ENCODE measurements around the gene TDRD9.

TDRD9 gene

DNA sequence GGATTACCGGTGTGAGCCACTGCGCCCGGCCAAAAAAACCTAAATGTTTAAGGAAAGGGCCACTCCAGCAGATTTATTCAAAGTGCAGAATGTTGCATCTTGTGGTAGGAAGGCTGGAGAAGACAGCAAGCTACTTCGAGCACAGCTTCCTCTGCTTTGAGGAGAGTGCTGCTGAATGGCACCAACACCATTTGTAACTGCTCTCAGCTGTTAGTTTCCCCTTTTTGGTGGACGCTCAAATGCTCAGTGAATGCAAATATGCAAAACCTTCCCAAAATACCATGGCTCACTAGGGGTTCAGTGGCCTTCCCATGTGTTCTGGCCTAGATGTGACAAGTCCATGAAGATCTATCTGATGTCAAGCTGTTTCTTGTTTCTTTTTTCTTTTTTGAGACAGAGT is 2.9 kb upstream of the TDRD9 start:
- DNase-seq = no peak

DNA sequence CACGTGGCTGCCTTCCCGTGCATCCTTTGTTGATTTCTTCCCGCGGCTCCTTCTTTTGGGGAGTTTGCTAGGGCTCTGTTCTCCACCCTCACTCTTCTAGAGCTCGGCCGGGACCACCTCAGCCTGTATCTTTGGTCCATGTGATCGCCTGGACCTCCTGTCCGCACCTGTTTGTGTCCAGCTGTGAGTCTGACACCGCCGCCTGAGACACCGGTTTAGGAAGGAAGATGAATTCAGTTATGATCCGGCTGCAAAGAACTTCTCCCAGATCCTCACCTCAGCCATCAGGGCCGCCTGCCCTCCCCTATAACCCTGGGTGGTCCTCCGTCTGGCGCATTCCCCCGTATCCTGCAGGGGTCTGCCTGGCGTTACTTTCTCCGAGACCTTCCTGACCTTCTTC is 690 bp upstream of the TDRD9 start:
- DNase-seq = no peak

DNA sequence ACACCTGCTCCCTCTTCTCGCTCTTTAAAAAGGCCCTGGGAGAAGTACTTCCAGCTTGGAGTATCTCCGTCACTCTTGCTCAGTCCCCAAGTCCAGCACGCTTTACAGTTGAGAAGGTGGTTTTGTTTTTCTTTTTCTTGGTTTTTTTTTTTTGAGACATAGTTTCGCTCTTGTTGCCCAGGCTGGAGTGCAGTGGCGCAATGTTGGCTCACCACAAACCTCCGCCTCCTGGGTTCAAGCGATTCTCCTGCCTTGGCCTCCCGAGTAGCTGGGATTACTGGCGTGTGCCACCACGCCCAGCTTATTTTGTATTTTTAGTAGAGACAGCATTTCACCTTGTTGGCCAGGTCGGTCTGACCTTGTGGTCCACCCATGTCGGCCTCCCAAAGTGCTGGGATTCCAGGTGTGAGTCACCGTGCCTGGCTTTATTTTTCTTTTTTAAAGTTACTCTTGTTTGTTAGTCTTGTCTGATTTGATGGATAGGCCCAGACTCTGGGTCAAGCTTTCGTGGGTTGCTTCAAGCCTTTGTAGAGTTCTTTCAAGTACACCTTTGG is 1.9 kb downstream of the TDRD9 start:
- no peak for DNase-seq

DNA sequence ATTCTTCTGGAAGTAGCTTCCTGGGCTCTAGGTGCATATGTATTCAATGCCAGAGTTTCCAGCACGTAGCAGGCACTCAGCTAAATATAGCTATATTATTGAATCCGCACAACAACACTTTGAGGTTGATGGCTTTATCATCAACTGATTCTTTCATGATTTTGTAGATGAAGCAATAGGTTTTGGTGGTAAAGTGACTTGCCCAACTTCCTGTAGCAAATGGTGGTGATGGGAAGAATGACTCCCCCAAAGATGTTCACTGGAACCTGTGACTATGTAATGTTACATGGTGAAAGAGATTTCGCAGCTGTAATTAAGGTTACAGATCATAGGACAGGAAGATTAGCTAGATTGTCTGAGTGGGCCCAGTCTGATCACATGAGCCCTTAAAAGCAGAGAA is 3.2 kb downstream of the TDRD9 start:
- DNase-seq = no peak

DNA sequence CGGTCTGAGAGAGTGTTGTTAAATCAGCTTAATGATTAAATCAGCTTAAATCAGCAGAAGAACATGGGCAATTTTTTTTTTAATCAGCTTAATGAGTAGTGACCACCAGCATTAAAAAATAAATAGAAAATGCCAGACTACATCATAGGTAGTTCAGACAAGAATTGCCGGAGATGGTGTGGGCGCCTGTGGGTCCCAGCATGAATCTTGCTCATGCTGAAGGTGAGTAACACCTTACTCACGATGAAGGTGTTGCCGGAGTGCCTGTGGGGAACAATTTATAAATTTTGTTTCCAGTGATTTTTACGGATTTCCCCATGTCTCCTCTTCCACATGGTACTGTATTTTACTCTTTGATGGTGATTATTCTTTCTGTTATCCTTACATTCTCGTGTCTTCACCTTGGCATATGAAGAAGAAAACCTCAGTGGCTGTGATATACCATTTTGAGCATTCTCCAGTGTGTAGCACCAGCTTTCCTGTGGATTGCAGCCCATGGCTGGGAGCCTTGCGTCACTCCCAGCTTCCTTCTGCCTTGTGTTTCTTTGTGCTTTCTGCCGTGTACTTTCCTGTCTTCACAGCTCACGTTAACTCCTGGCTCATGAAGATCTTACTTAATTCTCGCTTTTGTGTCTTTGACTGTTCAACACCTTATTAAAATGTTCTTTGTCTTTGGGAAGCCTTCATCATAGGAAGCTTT is 4.7 kb downstream of the TDRD9 start:
- DNase-seq = no peak

DNA sequence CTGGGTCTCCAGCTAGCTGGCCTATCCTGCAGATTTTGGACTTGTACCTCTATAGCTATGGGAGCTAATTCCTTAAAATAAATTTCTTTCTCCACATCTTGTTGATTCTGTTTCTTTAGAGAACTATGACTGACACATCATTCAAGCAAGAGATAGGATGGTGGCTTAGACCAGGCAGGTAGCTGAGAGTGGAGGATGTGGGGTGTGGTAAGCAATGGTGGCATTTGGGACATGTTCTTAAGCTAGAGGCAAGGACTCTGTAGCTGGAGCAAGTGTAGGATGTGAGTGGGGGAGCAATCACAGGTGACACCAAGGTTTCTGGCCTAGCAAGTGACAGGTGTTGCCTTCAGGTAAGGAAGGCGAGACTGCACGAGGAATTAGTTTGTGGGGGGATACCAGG is 6.8 kb downstream of the TDRD9 start:
- DNase-seq = no peak

DNA sequence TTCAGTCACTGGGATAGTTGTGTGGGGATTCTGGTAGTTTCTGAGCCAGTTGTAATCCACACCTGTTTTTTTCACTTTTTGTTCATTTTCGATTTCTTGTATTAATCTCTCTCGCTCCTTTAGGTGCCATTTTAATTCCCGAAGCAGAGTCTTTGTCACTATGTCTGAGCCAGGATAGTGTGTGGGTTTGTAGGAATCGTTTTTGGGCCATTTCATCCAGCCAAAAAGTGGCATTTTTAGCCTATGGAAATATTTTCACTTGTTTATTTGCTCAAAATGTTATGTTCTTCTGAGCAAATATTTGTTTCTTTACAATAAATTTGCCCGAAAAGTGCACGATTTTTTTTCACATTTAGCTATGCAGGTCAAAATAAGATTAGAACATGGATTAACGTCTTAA is 13.2 kb downstream of the TDRD9 start:
- no peak for DNase-seq

DNA sequence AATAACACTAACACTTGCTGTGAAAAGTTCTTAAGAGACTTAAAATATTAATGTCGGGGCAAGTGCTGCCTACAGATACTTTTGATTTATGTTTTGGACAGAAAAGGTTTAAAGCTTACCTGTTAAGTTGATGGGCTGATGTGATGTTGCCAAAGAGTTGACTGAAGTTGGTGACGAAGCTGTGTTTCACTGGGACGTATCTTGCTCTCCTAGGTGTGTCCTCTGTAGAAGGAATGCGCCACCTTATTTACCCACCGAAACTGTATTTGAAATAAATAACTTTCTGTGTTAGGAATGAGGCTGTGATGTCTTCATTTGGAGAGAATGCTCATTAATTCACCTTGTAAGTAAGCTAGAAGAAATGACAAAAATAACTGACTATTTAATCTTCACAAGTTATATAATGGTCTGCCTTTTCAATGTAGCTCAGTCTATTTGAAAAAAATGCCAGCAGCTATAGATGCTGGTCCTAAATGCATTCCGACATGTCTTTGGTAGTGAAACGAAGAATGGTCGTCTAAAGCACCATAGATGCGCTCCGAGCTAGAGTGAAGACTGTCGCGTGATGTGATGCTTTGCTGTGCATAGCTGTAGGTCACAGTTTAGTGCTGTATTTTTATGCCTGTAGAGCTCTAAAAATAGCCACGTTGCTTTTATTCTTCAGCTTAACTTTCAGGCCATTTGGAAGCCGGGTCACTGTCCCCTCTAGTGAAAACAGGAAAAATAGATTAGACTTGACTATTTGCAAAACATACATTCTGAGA is 13.9 kb downstream of the TDRD9 start, which contains the start of gene RD3L:
Gene RD3L, minus strand, starts transcription at position 557 of the 764 bp plus-strand sequence. CDS start 834 bp downstream, outside the sequence.
- DNase-seq = no peak

DNA sequence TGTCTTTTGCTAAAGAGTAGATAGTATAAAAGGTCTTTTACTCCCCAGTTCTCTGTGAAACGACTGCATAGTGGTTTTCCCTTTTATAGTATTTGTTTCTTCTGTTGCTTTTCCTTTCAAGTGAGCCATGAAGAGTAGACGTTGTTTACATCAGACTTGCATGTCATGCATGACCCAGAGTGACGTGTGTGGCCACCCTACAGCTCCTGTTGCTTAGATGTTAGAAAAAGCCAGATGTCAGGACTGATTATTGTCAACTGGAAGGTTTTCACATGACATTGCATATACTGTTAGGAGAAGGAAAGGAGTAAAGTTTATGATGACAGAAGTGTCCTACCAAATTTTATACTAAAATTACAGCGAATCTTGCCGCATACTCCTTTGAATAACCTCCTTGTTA is 15.4 kb downstream of the TDRD9 start:
- DNase-seq = no peak

DNA sequence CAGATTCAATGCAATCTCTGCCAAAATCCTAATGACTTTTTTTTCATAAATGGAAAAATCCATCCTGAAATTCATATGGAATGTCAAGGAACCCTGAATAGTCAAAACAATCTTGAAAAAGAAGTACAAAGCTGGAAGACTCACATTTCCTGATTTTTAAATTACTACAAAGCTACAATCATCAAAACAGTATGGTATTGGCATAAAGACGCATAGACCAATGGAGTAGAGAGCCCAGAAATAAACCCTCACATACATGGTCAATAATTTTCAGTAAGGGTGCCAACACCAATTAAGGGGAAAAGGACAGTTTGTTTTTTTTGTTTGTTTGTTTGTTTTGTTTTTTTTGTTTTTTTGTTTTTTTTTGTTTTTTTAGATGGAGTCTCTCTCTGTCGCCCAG is 18.7 kb downstream of the TDRD9 start:
- DNase-seq = no peak

DNA sequence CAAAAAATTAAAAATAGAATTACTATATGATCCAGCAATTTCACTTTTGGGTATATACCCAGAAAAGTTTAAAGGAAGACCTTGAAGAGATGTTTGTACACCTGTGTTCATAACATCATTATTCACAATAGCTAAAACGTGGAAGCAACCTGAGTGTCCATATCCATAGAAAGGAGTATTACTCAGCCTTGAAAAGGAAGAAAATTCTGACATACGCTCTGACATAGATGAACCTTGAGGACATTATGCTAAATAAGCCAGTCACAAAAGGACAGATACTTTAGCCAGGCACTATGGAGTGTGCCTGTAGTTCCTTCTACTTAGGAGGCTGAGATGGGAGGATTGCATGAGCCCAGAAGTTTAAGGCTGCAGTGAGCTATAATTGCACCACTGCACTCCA is 20.2 kb downstream of the TDRD9 start:
- no peak for DNase-seq

DNA sequence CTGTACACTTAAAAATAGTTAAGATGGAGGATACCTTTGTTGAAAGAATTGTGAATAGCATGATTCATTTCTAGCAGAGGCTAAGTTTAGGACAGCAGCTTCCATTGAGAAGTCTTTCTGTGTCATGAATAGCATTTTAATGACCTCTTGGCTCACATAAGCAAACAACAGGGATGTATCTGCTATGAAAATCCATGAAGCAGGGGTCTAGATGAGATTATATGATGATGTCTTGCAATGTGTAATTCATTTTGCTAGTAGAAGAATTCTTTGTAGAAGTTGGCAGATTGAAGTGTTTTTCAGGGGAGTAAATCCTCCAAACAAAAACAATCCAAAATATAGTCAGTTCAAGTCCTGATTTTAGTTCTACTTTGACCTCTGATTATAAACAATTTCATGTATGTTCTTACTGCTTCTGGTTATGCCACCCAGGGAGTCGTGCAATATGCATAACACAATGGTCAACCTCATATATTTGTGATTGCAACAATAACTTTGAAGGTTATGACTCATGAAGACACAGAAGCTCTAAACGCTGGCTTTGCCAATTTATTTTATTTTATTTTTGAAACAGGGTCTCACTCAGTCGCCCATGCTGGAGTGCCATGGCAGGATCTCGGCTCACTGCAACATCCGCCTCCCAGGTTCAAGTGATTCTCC is 21.0 kb downstream of the TDRD9 start:
- DNase-seq = no peak

DNA sequence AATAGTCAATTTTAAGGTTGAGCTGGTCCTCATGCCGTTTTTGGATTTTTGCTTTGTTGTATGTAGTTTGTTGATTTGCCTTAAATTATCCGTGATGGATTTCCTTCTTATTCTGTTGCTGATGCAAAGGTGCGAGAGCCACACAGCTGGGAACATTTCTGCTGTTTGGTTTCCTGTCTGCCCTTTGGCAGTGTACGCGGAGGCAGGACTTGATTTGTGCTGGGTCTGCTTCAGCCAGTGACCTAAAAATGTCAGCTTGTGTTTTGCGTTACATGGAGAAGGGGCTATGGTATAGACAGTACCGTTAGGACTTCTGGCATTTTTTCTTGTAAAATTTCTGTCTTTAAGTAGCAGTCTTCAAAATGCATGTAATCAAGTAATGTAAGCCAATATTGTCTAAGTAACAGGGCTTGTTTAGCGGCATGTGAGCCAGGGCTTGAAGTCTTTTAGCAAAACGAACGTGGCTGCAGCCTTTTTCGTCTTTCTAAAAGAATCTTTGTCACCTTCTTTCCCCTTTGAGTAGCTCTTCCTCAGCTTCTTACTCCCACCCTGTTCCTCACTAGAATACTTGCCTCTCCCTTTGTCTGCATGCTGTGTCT is 32.3 kb downstream of the TDRD9 start:
- no peak for DNase-seq

DNA sequence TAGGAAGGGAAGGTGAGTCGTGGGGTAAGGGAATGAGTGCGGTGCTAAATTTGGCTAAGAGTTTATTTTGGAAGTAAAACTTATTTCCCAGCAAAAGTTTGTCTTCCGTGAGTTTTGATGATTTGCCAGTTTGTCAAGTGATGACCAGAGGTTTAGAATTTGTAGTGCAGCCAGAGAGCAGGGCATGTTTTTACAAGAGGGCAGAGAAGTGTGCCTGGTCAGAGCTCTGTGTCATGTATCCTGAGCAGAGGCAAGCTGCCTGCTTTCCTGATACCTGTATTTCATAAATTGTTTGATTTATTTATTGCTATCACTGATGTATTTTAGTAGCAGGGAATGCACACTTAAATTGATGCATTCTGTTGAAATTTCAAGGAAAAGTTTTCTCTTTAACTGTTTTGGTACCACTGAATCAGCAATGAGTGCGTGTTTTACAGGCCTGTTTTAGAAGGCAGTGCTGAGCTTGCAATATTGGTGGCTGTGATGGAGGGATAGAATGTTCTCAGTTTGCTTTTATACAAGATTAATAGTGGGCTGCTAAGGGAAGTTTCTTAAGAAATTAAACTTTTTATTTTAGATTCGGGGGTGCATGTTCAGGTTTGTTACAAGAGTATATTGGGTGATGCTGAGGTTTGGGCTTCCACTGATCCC is 33.8 kb downstream of the TDRD9 start:
- no peak for DNase-seq

DNA sequence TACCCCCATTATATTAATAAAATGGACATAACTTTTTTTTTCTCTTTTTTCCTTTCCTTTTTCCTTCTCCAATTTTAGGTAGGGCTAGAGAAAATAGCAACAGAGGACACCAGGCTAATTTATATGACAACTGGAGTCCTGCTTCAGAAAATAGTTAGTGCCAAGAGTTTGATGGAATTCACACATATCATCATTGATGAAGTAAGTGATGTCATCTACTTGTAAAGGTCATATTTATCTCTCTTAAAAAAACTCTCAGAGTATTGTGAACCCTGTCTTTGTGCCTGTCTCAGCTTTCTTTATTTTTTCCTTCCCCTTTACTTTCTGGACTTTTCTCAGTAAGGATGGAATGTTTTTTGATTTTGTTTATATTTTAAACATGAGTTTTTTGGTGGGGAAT is 38.4 kb downstream of the TDRD9 start:
- DNase-seq = no peak

DNA sequence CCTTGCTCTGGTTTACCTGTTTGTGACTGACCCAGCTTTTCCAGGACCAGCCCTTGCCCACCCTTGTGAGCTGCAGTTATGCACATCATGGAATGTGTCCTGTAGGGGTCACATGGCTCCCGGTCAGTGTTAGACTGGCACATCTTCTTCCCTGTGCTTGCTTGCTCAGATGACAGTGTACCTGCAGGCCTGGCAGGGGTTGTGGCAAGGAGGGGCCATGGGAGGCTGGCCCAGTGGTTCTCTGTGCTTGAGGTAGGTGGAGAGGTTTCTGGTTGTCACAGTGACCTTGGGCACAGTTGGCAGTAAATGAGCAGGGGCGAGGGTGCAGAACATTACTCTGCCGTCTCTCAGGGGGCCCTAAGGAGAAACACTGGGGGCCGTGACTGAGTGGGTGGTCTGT is 41.7 kb downstream of the TDRD9 start:
- DNase-seq = no peak

DNA sequence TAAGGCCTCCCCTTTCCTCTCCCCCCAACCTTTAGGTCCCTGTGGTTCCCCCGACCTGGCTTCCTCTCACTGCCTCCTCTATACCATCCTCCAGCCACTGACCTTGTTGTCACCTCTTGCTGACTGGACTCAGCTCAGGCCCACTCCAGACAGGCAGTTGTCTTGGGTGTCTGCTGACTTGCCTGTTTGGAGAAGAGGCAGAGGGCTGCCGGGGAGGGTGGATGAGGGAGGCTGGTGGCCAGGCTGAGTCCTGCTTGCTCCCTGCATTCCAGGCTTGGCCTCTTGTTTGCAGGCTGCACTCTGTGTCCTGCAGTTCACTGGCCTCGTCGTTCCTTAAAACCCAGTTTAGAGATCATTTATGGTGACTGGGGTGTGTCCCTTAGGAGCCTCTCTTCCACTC is 45.1 kb downstream of the TDRD9 start:
- no peak for DNase-seq

DNA sequence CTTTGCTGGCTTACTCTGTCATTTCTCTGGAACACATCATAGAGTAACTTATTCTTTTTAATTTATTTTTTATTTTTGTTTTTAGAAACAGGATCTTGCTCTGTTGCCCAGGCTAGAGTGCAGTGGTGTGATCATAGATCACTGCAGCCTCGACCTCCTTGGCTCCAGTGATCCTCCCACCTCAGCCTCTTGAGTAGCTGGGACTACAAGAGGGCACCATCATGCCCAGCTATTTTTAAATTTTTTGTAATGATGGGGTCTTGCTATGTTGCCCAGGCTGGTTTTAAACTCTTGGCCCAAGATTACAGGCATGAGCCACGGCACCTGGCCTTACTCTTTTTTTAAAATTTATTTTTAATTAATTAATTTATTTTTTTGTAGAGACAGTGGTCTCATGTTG is 46.3 kb downstream of the TDRD9 start:
- no peak for DNase-seq

DNA sequence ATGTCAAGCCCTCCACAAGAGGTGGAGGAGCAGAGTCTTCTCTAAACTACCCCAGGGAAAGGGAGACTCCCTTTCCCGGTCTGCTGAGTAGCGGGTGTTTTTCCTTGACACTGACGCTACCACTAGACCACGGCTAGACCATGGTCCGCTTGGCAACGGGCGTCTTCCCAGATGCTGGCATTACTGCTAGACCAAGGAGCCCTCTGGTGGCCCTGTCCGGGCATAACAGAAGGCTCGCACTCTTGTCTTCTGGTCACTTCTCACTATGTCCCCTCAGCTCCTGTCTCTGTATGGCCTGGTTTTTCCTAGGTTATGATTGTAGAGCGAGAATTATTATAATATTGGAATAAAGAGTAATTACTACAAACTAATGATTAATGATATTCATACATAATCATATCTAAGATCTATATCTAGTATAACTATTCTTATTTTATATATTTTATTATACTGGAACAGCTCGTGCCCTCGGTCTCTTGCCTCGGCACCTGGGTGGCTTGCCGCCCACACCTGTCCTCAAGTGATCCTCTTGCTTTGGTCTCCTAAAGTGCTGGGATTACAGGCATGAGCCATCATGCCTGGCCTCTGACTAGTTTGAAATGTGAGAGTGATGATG is 52.5 kb downstream of the TDRD9 start:
- DNase-seq = peak; percentile 5

DNA sequence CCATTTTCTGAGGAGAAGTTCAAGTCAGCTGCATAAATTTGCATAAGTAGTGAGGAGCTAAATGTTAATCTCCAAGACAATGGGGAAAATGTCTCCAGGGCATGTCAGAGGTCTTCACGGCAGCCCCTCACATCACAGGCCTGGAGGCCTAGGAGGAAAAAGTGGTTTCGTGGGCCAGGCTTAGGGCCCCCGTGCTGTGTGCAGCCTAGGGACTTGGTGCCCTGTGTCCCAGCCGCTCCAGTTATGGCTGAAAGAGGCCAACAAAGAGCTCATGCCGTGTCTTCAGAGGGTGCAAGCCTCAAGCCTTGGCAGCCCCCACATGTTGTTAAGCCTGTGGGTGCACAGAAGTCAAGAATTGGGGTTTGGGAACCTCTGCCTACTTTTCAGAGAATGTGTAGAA is 55.9 kb downstream of the TDRD9 start:
- DNase-seq = no peak

DNA sequence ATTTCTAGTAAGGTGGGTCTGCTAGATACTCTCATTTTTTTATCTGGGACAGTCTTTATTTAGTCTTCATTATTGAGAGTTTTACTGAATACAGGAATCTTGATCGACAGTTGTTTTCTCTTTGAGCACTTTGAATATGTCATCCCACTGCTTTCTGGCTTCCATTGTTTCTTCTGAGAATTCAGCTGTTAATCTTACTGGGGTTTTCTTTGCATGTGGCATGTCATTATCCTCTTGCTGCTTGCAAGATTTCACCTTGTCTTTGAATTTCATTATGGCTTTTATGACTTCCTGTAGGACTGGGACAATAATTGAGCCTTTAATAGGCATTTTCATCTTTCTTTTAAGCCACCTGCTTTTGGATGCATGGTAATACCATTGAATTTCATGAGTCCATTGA is 60.8 kb downstream of the TDRD9 start:
- no peak for DNase-seq

DNA sequence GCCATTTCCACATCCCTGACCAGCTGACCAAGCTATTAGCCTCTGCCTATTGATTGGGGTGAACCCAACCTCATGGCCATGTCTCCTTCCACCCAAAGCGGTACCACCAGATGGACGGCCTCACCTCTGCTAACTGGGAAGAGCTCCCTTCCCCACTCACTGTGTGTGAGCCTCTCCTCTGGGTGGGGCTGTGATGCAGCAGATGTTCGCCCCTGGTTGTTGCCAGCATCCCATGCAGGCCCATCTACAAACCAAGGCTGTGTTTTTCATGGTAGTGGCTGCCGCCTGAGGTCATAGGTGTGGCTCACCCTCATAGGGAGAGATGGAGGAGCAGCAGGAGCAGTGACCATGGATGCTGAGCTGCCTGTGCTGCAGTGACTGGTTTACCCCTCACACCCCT is 61.7 kb downstream of the TDRD9 start:
- no peak for DNase-seq

Measured in NCI-H1105 (cell line).